Neural progenitor cell (in vitro differentiated cells): Measurements from ENCODE around the gene DLG4. TPM values are rescaled to one million over a fixed set of nuclear protein-coding genes. Genes with fewer than 3 reads are reported as not detected.

Experiments used
- DNase-seq: peaks from one replicate; pipeline ENCODE4 v3.0.0-alpha.2; 2016; ENCODE audit warnings: low spot score
- H2AFZ ChIP-seq: fragments of 200-600 bp; sonication (generic); replicated peaks from 2 replicates; pipeline ENCODE4 v1.6.1; 2016; ENCODE audit warnings: antibody characterized with exemption
- H3F3A ChIP-seq: fragments of 200-600 bp; sonication (generic); 2 replicates; pipeline ENCODE4 v1.6.1; 2016; ENCODE audit warnings: antibody characterized with exemption, low read depth
- H3K27ac ChIP-seq: fragments of 200-600 bp; sonication (generic); 2 replicates; pipeline ENCODE4 v1.5.1; 2016; ENCODE audit warnings: mild to moderate bottlenecking
- H3K27me3 ChIP-seq: fragments of 200-600 bp; sonication (generic); 2 replicates; pipeline ENCODE4 v1.6.1; 2016; ENCODE audit warnings: mild to moderate bottlenecking, moderate library complexity
- H3K36me3 ChIP-seq: fragments of 200-600 bp; sonication (generic); 2 replicates; pipeline ENCODE4 v1.5.1; 2016
- H3K4me1 ChIP-seq: fragments of 200-600 bp; sonication (generic); 2 replicates; pipeline ENCODE4 v1.6.1; 2016; ENCODE audit warnings: mixed run types
- H3K4me2 ChIP-seq: fragments of 200-600 bp; sonication (generic); 2 replicates; pipeline ENCODE4 v1.6.1; 2016
- H3K4me3 ChIP-seq: fragments of 200-600 bp; sonication (generic); 2 replicates; pipeline ENCODE4 v1.5.1; 2016
- H3K79me2 ChIP-seq: fragments of 200-600 bp; sonication (generic); 2 replicates; pipeline ENCODE4 v1.6.1; 2016; ENCODE audit warnings: low read depth
- H3K9ac ChIP-seq: fragments of 200-600 bp; sonication (generic); 2 replicates; pipeline ENCODE4 v1.6.1; 2016
- H3K9me3 ChIP-seq: fragments of 200-600 bp; sonication (generic); 2 replicates; pipeline ENCODE4 v1.5.1; 2016; ENCODE audit warnings: low read depth
- H4K20me1 ChIP-seq: fragments of 200-600 bp; sonication (generic); 2 replicates; pipeline ENCODE4 v1.6.1; 2016; ENCODE audit warnings: low read depth
- H3K27ac Mint-ChIP-seq: 3 replicates; pipeline ENCODE4 v1.8.0; 2021; ENCODE audit warnings: mixed read lengths
- H3K27me3 Mint-ChIP-seq: 2 replicates; pipeline ENCODE4 v1.8.0; 2022; ENCODE audit warnings: low read depth, mild to moderate bottlenecking, inconsistent platforms, moderate library complexity, mixed read lengths; ENCODE audit not compliant: insufficient read depth
- H3K36me3 Mint-ChIP-seq: 3 replicates; pipeline ENCODE4 v1.8.0; 2021; ENCODE audit warnings: mixed read lengths
- H3K4me1 Mint-ChIP-seq: 3 replicates; pipeline ENCODE4 v1.8.0; 2021; ENCODE audit warnings: mixed read lengths
- H3K4me3 Mint-ChIP-seq: 3 replicates; pipeline ENCODE4 v1.8.0; 2021; ENCODE audit warnings: mild to moderate bottlenecking, moderate library complexity, mixed read lengths
- H3K9me3 Mint-ChIP-seq: 3 replicates; pipeline ENCODE4 v1.8.0; 2020; ENCODE audit warnings: mixed read lengths
- CTCF ChIP-seq: fragments of 200-600 bp; sonication (generic); IDR thresholded peaks from 2 replicates; pipeline ENCODE4 v1.5.1; 2017; ENCODE audit warnings: antibody characterized with exemption, mild to moderate bottlenecking
- EZH2 ChIP-seq: fragments of 200-600 bp; sonication (generic); IDR thresholded peaks from 2 replicates; pipeline ENCODE4 v1.6.1; 2017; ENCODE audit warnings: antibody characterized with exemption, mild to moderate bottlenecking, moderate library complexity
- EZH2phosphoT487 ChIP-seq: fragments of 200-600 bp; sonication (generic); IDR thresholded peaks from 2 replicates; pipeline ENCODE4 v1.6.1; 2017; ENCODE audit warnings: antibody characterized with exemption
- total RNA-seq: library from RNA; depleted of rRNA; stranded (reverse); fragments of >200 nt; gene quantifications from 2 replicates; pipeline ENCODE4 v1.2.3, GENCODE V29; 2015; ENCODE audit warnings: low replicate concordance

DLG4 gene
- total RNA-seq, 1 donor from 2014 or later: 23.5 TPM

- H3K36me3 Mint-ChIP-seq: no peaks in the 10 kb centered on the region
- no peak overlapping the region for H3K27ac ChIP-seq
- no peaks in the 10 kb centered on the region for H3F3A ChIP-seq
- no peaks in the 10 kb centered on the region for H3K36me3 ChIP-seq
- no peaks in the 10 kb centered on the region for H3K4me1 ChIP-seq
- peaks cover 5% of the 10 kb centered on the region for H3K27me3 Mint-ChIP-seq
- peaks cover 3% of the 10 kb centered on the region for H3K4me1 Mint-ChIP-seq
- no peak overlapping the region for H3K4me2 ChIP-seq
- no peak overlapping the region for H3K9ac ChIP-seq
- no peak overlapping the region for H2AFZ ChIP-seq
- TF ChIP-seq CTCF (no peak), EZH2phosphoT487 (no peak), EZH2 (no peak)
- no peaks in the 10 kb centered on the region for H3K9me3 ChIP-seq
- H3K27ac Mint-ChIP-seq: no peak overlapping the region
- DNase-seq: no peak
- no peak overlapping the region for H3K4me3 Mint-ChIP-seq
- H3K27me3 ChIP-seq: peaks cover 6% of the 10 kb centered on the region
- no peak overlapping the region for H3K4me3 ChIP-seq
- no peaks in the 10 kb centered on the region for H3K9me3 Mint-ChIP-seq
- H4K20me1 ChIP-seq: no peaks in the 10 kb centered on the region
- H3K79me2 ChIP-seq: no peaks in the 10 kb centered on the region
Observed at GRCh38 chr17:7156342-7156940, 63.2 kb downstream of the DLG4 start.

- Histone ChIP-seq H3F3A (peaks cover 6% of the 10 kb centered on the region), H3K4me2 (no peak overlapping the region), H3K4me3 (no peak overlapping the region), H2AFZ (no peak overlapping the region), H4K20me1 (no peaks in the 10 kb centered on the region), H3K9me3 (no peaks in the 10 kb centered on the region), H3K27ac (no peak overlapping the region), H3K79me2 (no peaks in the 10 kb centered on the region), H3K4me1 (peaks cover 5% of the 10 kb centered on the region), H3K36me3 (no peaks in the 10 kb centered on the region), H3K27me3 (no peaks in the 10 kb centered on the region), H3K9ac (no peak overlapping the region)
- peaks cover 31% of the 10 kb centered on the region for H3K4me1 Mint-ChIP-seq
- peaks cover 2% of the 10 kb centered on the region for H3K9me3 Mint-ChIP-seq
- no peak for DNase-seq
- H3K27ac Mint-ChIP-seq: peak overlapping the region; percentile 57
- no peak for TF ChIP-seq EZH2
- H3K4me3 Mint-ChIP-seq: no peak overlapping the region
- H3K27me3 Mint-ChIP-seq: peaks cover 9% of the 10 kb centered on the region
- no peaks in the 10 kb centered on the region for H3K36me3 Mint-ChIP-seq
Observed at GRCh38 chr17:7147772-7148171, 71.9 kb downstream of the DLG4 start.

GRCh38 chr17:7146115-7146514 is 73.5 kb downstream of the DLG4 start:
- H3K27ac ChIP-seq: no peak overlapping the region
- H4K20me1 ChIP-seq: no peaks in the 10 kb centered on the region
- no peak for TF ChIP-seq CTCF
- TF ChIP-seq EZH2phosphoT487: no peak
- no peak for TF ChIP-seq EZH2
- Mint-ChIP-seq H3K36me3 (no peaks in the 10 kb centered on the region), H3K4me1 (peaks cover 40% of the 10 kb centered on the region), H3K4me3 (peak overlapping the region; percentile 25), H3K9me3 (peaks cover 2% of the 10 kb centered on the region), H3K27ac (peak overlapping the region; percentile 96), H3K27me3 (peaks cover 14% of the 10 kb centered on the region)
- no peak overlapping the region for H3K4me3 ChIP-seq
- H3K4me2 ChIP-seq: peak overlapping the region; percentile 34
- peaks cover 6% of the 10 kb centered on the region for H3F3A ChIP-seq
- no peak overlapping the region for H2AFZ ChIP-seq
- peaks cover 5% of the 10 kb centered on the region for H3K4me1 ChIP-seq
- no peaks in the 10 kb centered on the region for H3K9me3 ChIP-seq
- no peaks in the 10 kb centered on the region for H3K79me2 ChIP-seq
- DNase-seq: peak; percentile 64
- H3K36me3 ChIP-seq: no peaks in the 10 kb centered on the region
- H3K9ac ChIP-seq: no peak overlapping the region
- no peaks in the 10 kb centered on the region for H3K27me3 ChIP-seq

- no peak for TF ChIP-seq CTCF
- no peak for TF ChIP-seq EZH2phosphoT487
- no peak for TF ChIP-seq EZH2
- peak overlapping the region; percentile 90 for H3K27ac Mint-ChIP-seq
Observed at GRCh38 chr17:7144213-7144612, 75.4 kb downstream of the DLG4 start.

More at GRCh38 chr17:7144213-7144612, 75.4 kb downstream of the DLG4 start:
- H3K27ac ChIP-seq: no peak overlapping the region
- DNase-seq: no peak
- Mint-ChIP-seq H3K9me3 (peaks cover 2% of the 10 kb centered on the region), H3K36me3 (no peaks in the 10 kb centered on the region), H3K4me1 (peaks cover 50% of the 10 kb centered on the region), H3K4me3 (peak overlapping the region; percentile 57), H3K27me3 (peaks cover 17% of the 10 kb centered on the region)
- H3K36me3 ChIP-seq: no peaks in the 10 kb centered on the region
- H3F3A ChIP-seq: peaks cover 6% of the 10 kb centered on the region
- no peak overlapping the region for H3K4me2 ChIP-seq
- H3K4me1 ChIP-seq: peaks cover 5% of the 10 kb centered on the region
- no peak overlapping the region for H2AFZ ChIP-seq
- no peaks in the 10 kb centered on the region for H3K9me3 ChIP-seq
- no peaks in the 10 kb centered on the region for H3K79me2 ChIP-seq
- H4K20me1 ChIP-seq: no peaks in the 10 kb centered on the region
- no peak overlapping the region for H3K4me3 ChIP-seq
- H3K9ac ChIP-seq: no peak overlapping the region
- peaks cover under 1% of the 10 kb centered on the region for H3K27me3 ChIP-seq
